Right lobe of liver (tissue), 4 donors: ENCODE results near the gene MAML2.

Experiments
- CTCF ChIP-seq, 4 donors: fragments of 200-600 bp in 3 of 4; fragments of 450-650 bp in 1 of 4; IDR thresholded peaks; one replicate each; pipeline versions ENCODE4 v1.5.1 to v1.8.0; 2016 to 2022; ENCODE audit warnings: antibody characterized with exemption in 4 of 4, mild to moderate bottlenecking in 2 of 4
- POLR2A ChIP-seq: fragments of 450-650 bp; IDR thresholded peaks from one replicate; pipeline ENCODE4 v1.6.1; 2017; ENCODE audit warnings: antibody characterized with exemption, mild to moderate bottlenecking
- donor health status: DM: no; HTN: no; CAD: no.
- donor health status: DM: no; HTN: no; CAD: no.
- donor health status: DM: no; HTN: yes; CAD: no.

- no peak for TF ChIP-seq CTCF (IDR thresholded peaks at IDR 0.05)
- no peak for TF ChIP-seq POLR2A
These were observed 53.0 kb downstream of the MAML2 start for GRCh38 chr11:96290031-96290430.
